Colonic mucosa (tissue), 4 donors: Measurements from ENCODE around the gene FAM98C. TPM values are rescaled to one million over a fixed set of nuclear protein-coding genes. Genes with fewer than 3 reads are reported as not detected.

Experiments
- DNase-seq: peaks from one replicate; pipeline ENCODE4 v3.0.0-alpha.2; 2020
- H3K27ac ChIP-seq: fragments of 200-600 bp; one replicate; pipeline ENCODE4 v1.8.0; 2021
- H3K27me3 ChIP-seq: fragments of 200-600 bp; one replicate; pipeline ENCODE4 v1.8.0; 2021
- H3K36me3 ChIP-seq: fragments of 200-600 bp; one replicate; pipeline ENCODE4 v1.8.0; 2021
- H3K4me1 ChIP-seq: fragments of 200-600 bp; one replicate; pipeline ENCODE4 v1.8.0; 2021; ENCODE audit warnings: mild to moderate bottlenecking
- H3K4me3 ChIP-seq: fragments of 200-600 bp; one replicate; pipeline ENCODE4 v1.8.0; 2021
- H3K9ac ChIP-seq, 2 donors: one replicate each; pipeline ENCODE4 v1.7.0; 2013; ENCODE audit warnings: control low read depth in 2 of 2, low read depth in 2 of 2, low read length in 2 of 2
- H3K9me3 ChIP-seq: fragments of 200-600 bp; one replicate; pipeline ENCODE4 v1.8.0; 2021
- CTCF ChIP-seq: fragments of 200-600 bp; IDR thresholded peaks from one replicate; pipeline ENCODE4 v1.8.0; 2022; ENCODE audit warnings: antibody characterized with exemption, mild to moderate bottlenecking
- intact Hi-C: fragments of 100-400 bp; cut with DNase I; formaldehyde crosslinking; loops from one replicate; pipeline ENCODE4 v1.14.1; 2022
- total RNA-seq, 2 donors: library from RNA; stranded (reverse); fragmentation: NEBNext Ultra II Directional in 1 of 2; extraction: Animal tissue kit (Norgen Biotek cat#: 25700) in 1 of 2; gene quantifications; one replicate each; pipeline ENCODE4 v1.2.1, GENCODE V29; 2021
- donor health status: healthy.
- donor health status: DM: no; HTN: no; CAD: no.
- donor health status: DM: no; HTN: no; CAD: no.

FAM98C gene
- total RNA-seq, 2 donors from 2014 or later = 31.4 to 35.4 TPM

DNA sequence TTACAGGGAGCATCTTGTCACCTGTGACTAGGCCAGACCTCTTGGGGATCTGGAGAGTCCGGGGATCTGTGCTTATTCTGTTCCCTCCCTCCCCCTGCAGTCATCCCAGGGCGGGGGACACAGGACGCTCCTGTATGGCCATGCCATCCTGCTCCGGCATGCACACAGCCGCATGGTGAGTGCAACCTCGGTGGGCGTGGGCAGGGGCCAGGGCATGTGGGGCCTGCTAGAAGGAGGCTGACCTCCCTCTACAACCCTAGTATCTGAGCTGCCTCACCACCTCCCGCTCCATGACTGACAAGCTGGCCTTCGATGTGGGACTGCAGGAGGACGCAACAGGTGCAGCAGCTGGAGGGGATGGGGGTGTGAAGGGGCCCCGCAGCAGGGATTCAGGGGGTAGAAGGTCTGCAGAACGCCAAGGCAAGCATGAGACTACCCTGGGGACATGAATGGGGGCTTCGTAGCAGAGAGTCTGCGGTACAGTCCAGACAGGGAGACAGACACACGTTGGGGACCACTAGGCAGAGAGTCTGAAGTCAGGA lies 40.6 kb downstream of the FAM98C start:
- H3K27me3 ChIP-seq = no peaks in the 10 kb centered on the region
- intact Hi-C loops = no loop called here

DNA sequence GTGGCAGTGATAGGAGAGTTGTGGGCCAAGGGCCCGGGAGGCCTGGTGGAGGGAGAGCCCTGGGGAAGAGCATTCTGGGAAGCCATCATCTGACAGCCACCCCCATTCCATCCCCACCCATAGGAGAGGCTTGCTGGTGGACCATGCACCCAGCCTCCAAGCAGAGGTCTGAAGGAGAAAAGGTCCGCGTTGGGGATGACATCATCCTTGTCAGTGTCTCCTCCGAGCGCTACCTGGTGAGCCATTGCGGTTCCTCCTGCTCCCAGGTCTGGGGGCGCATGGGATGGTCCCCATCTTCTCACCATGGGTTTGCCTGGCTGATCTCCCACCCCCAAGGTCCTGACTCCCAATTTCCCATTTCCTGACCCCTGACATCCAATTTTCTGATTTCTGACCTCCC lies 41.1 kb downstream of the FAM98C start:
- intact Hi-C loops = no loop called here
- Histone ChIP-seq H3K27ac (no peak overlapping the region), H3K4me3 (no peak overlapping the region), H3K36me3 (no peaks in the 10 kb centered on the region), H3K9ac (no peak overlapping the region), H3K27me3 (no peaks in the 10 kb centered on the region), H3K9me3 (no peaks in the 10 kb centered on the region), H3K4me1 (no peaks in the 10 kb centered on the region)
- TF ChIP-seq CTCF = no peak
- no peak for DNase-seq

More for the DNA sequence above, 40.6 kb downstream of the FAM98C start:
- Histone ChIP-seq H3K27ac (no peak overlapping the region), H3K9ac (no peak overlapping the region), H3K9me3 (no peaks in the 10 kb centered on the region), H3K36me3 (no peaks in the 10 kb centered on the region), H3K4me3 (no peak overlapping the region), H3K4me1 (no peaks in the 10 kb centered on the region)
- DNase-seq = no peak
- no peak for TF ChIP-seq CTCF

- H3K4me1 ChIP-seq = no peaks in the 10 kb centered on the region
- no peak for TF ChIP-seq CTCF
- no peaks in the 10 kb centered on the region for H3K36me3 ChIP-seq
- H3K27me3 ChIP-seq = no peaks in the 10 kb centered on the region
- H3K9me3 ChIP-seq = no peaks in the 10 kb centered on the region
- no peak overlapping the region for H3K27ac ChIP-seq
- no peak overlapping the region for H3K9ac ChIP-seq
- intact Hi-C loops = no loop called here
- DNase-seq = no peak
- H3K4me3 ChIP-seq = no peak overlapping the region
These were observed 42.5 kb downstream of the FAM98C start for GRCh38 chr19:38445362-38445761.

DNA sequence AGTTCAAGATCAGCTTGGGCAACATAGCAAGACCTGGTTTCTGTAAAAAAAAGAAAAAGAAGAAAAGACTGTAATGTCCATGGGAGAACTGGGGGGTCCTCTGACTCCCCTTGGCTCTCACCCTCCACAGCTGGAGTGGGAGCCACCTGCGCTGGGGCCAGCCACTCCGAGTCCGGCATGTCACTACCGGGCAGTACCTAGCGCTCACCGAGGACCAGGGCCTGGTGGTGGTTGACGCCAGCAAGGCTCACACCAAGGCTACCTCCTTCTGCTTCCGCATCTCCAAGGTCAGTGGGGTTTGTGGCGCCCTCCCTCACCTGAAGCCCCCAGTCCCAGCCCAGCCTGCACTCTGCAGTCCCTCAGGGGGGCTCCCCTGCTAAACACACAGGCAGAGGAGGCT lies 45.3 kb downstream of the FAM98C start:
- no peak overlapping the region for H3K9ac ChIP-seq
- H3K27ac ChIP-seq = no peak overlapping the region
- no peaks in the 10 kb centered on the region for H3K36me3 ChIP-seq
- no peak for DNase-seq
- no peak overlapping the region for H3K4me3 ChIP-seq
- TF ChIP-seq CTCF = no peak
- no peaks in the 10 kb centered on the region for H3K4me1 ChIP-seq
- H3K27me3 ChIP-seq = no peaks in the 10 kb centered on the region
- intact Hi-C loops = no loop called here
- no peaks in the 10 kb centered on the region for H3K9me3 ChIP-seq

DNA sequence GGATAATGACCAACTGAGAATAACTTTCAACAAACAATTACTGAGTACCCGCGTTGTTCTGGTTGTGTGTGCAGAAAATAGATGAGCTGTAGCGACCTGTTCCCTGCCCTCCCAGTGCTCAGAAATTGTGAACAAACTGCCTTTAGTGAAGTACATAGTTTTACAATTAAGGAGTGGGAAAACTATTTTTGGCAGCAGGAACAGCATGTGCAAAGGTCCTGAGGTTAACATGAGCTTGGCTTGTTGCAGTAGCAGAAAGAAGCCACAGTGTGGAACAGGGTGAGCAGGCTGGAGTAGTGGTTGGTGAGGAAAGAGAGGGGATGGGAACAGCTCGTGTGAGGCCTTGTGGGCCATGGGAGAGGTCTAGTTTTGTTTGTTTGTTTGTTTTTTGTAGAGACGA lies 46.6 kb downstream of the FAM98C start:
- no peak for DNase-seq
- intact Hi-C loops = no loop called here
- Histone ChIP-seq H3K27ac (no peak overlapping the region), H3K9me3 (no peaks in the 10 kb centered on the region), H3K9ac (no peak overlapping the region), H3K36me3 (no peaks in the 10 kb centered on the region), H3K27me3 (no peaks in the 10 kb centered on the region), H3K4me3 (no peak overlapping the region), H3K4me1 (no peaks in the 10 kb centered on the region)
- TF ChIP-seq CTCF = no peak

GRCh38 chr19:38451036-38451435 lies 48.1 kb downstream of the FAM98C start:
- Histone ChIP-seq H3K9me3 (no peaks in the 10 kb centered on the region), H3K9ac (no peak overlapping the region), H3K4me1 (no peaks in the 10 kb centered on the region), H3K27ac (no peak overlapping the region), H3K27me3 (no peaks in the 10 kb centered on the region), H3K4me3 (no peak overlapping the region), H3K36me3 (no peaks in the 10 kb centered on the region)
- intact Hi-C loops = no loop called here
- no peak for TF ChIP-seq CTCF
- DNase-seq = no peak
